ENCODE results near the gene NEURL4. TPM values are rescaled to one million over a fixed set of nuclear protein-coding genes. Genes with fewer than 3 reads are reported as not detected.

The NEURL4 gene
- total RNA-seq, 1 donor from 2014 or later, result 37.0 TPM

- ATAC-seq (no peak), DNase-seq (ENCODE audit: low spot score) (no peak)
- intact Hi-C loops (cut with DNase I), result no loop called here
Measured at GRCh38 chr17:7289256-7290032, 39.7 kb downstream of the NEURL4 start.

- intact Hi-C loops (cut with DNase I), result no loop called here
- DNase-seq (ENCODE audit: low spot score) (no peak), ATAC-seq (no peak)
Measured at GRCh38 chr17:7285679-7286078, 43.5 kb downstream of the NEURL4 start.

GRCh38 chr17:7284911-7285310 is 44.2 kb downstream of the NEURL4 start:
- ATAC-seq (no peak), DNase-seq (ENCODE audit: low spot score) (no peak)
- intact Hi-C loops (cut with DNase I), result no loop called here

- intact Hi-C loops (cut with DNase I), result no loop called here
- DNase-seq (ENCODE audit: low spot score) (no peak), ATAC-seq (no peak)
Measured at GRCh38 chr17:7283471-7284216, 45.5 kb downstream of the NEURL4 start.

GRCh38 chr17:7282752-7283321 is 46.3 kb downstream of the NEURL4 start:
- DNase-seq (ENCODE audit: low spot score), result no peak
- intact Hi-C loops (cut with DNase I), result no loop called here
- ATAC-seq, result no peak

- intact Hi-C loops (cut with DNase I), result no loop called here
- ATAC-seq, result peak; percentile 3
- no peak for DNase-seq (ENCODE audit: low spot score)
Measured at GRCh38 chr17:7281953-7282751, 47.0 kb downstream of the NEURL4 start.

- intact Hi-C loops (cut with DNase I), result no loop called here
- ATAC-seq, result peak; percentile 93
- DNase-seq (ENCODE audit: low spot score), result peak; percentile 96
Measured at GRCh38 chr17:7281074-7281952, 47.8 kb downstream of the NEURL4 start, which contains the start of gene SLC2A4. TSS of gene SLC2A4 (plus strand) at chr17:7281718. CDS start at chr17:7281935, 217 bp downstream.

GRCh38 chr17:7280519-7281073 is 48.5 kb downstream of the NEURL4 start:
- intact Hi-C loops (cut with DNase I), result no loop called here
- ATAC-seq (peak; percentile 90), DNase-seq (ENCODE audit: low spot score) (peak; percentile 87)

GRCh38 chr17:7279448-7279847 is 49.7 kb downstream of the NEURL4 start:
- intact Hi-C loops (cut with DNase I), result no loop called here
- DNase-seq (ENCODE audit: low spot score) (no peak), ATAC-seq (no peak)

- ATAC-seq, result no peak
- intact Hi-C loops (cut with DNase I), result no loop called here
- no peak for DNase-seq (ENCODE audit: low spot score)
Measured at GRCh38 chr17:7266784-7267183, 62.4 kb downstream of the NEURL4 start.

Other genes starting within 250 kb of the NEURL4 start
- gene CLEC10A, start 249.1 kb downstream of the NEURL4 start, total RNA-seq, result 14.7 TPM
- 1.1 TPM for gene ASGR2, start 214.5 kb downstream of the NEURL4 start, total RNA-seq
- 2.3 TPM for gene ASGR1, start 150.0 kb downstream of the NEURL4 start, total RNA-seq
- 32.2 TPM for gene DLG4, start 109.5 kb downstream of the NEURL4 start, total RNA-seq
- gene ACADVL, start 109.4 kb downstream of the NEURL4 start, total RNA-seq, result 321 TPM
- 49.1 TPM for gene DVL2, start 94.8 kb downstream of the NEURL4 start, total RNA-seq
- gene PHF23, start 89.9 kb downstream of the NEURL4 start, total RNA-seq, result 23.8 TPM
- gene GABARAP, start 86.9 kb downstream of the NEURL4 start, total RNA-seq, result 397 TPM
- gene CTDNEP1, start 77.6 kb downstream of the NEURL4 start, total RNA-seq, result 82.0 TPM
- 26.7 TPM for gene ELP5, start 77.1 kb downstream of the NEURL4 start, total RNA-seq
- gene CLDN7, start 66.9 kb downstream of the NEURL4 start, total RNA-seq, result 4.1 TPM
- 6.1 TPM for gene SLC2A4, start 47.6 kb downstream of the NEURL4 start, total RNA-seq
- 2.1 TPM for gene YBX2, start 34.7 kb downstream of the NEURL4 start, total RNA-seq
- gene EIF5A, start 21.7 kb downstream of the NEURL4 start, total RNA-seq, result 168 TPM
- 53.8 TPM for gene GPS2, start 14.0 kb downstream of the NEURL4 start, total RNA-seq
- gene ACAP1, start 7.2 kb upstream of the NEURL4 start, total RNA-seq, result 38.3 TPM
- 64.6 TPM for gene KCTD11, start 22.8 kb upstream of the NEURL4 start, total RNA-seq
- gene TMEM95, start 25.8 kb upstream of the NEURL4 start, total RNA-seq, result not detected
- gene TNK1, start 51.8 kb upstream of the NEURL4 start, total RNA-seq, result 6.1 TPM
- gene PLSCR3, start 65.2 kb upstream of the NEURL4 start, total RNA-seq, result 37.1 TPM
- 75.0 TPM for gene TMEM256, start 74.8 kb upstream of the NEURL4 start, total RNA-seq
- gene NLGN2, start 78.5 kb upstream of the NEURL4 start, total RNA-seq, result 44.8 TPM
- gene SPEM1, start 91.0 kb upstream of the NEURL4 start, total RNA-seq, result not detected
- not detected for gene SPEM2, start 96.3 kb upstream of the NEURL4 start, total RNA-seq
- gene SPEM3, start 99.5 kb upstream of the NEURL4 start, total RNA-seq, result not detected
- 3.0 TPM for gene TMEM102, start 106.1 kb upstream of the NEURL4 start, total RNA-seq
- 3.8 TPM for gene FGF11, start 110.2 kb upstream of the NEURL4 start, total RNA-seq
- 6.3 TPM for gene CHRNB1, start 115.7 kb upstream of the NEURL4 start, total RNA-seq
- gene ZBTB4, start 150.3 kb upstream of the NEURL4 start, total RNA-seq, result 84.2 TPM
- not detected for gene SLC35G6, start 152.1 kb upstream of the NEURL4 start, total RNA-seq
- 126 TPM for gene POLR2A, start 155.0 kb upstream of the NEURL4 start, total RNA-seq
- 63.9 TPM for gene TNFSF12, start 219.7 kb upstream of the NEURL4 start, total RNA-seq
- 32.7 TPM for gene TNFSF13, start 229.4 kb upstream of the NEURL4 start, total RNA-seq
- gene SENP3, start 232.6 kb upstream of the NEURL4 start, total RNA-seq, result 39.8 TPM